Stimulated activated CD4-positive, alpha-beta T cell treated with anti-CD3 and anti-CD28 coated beads, Interleukin-4, amount 100 ng/mL, for 48 hours (primary cell): ENCODE data around the gene CTSZ.
"Not testable (repeated sequence)": the region's sequence is repeated elsewhere in the genome, so short reads cannot be mapped to it uniquely, and the experiment has no call there.

Experiments used
- DNase-seq, 2 donors: peaks; one replicate each; pipeline ENCODE4 v3.0.0-alpha.2; 2020; ENCODE audit warnings: low read depth in 2 of 2

The CTSZ gene

GRCh38 chr20:58980711-58981627 lies 26.1 kb downstream of the CTSZ start, which contains the start of gene NELFCD:
TSS of gene NELFCD (plus strand) at chr20:58981256. CDS start at chr20:58981310, 54 bp downstream.
- DNase-seq: peak; percentile 82 to 89

- DNase-seq: no peak
Measured at GRCh38 chr20:58978351-58979190, 28.5 kb downstream of the CTSZ start.

- no peak for DNase-seq
Measured at GRCh38 chr20:58976061-58976730, 30.9 kb downstream of the CTSZ start.

GRCh38 chr20:58975353-58975752 lies 31.7 kb downstream of the CTSZ start:
- DNase-seq: no peak

GRCh38 chr20:58973866-58974265 lies 33.2 kb downstream of the CTSZ start:
- no peak for DNase-seq

- no peak for DNase-seq
Measured at GRCh38 chr20:58973179-58973578, 33.9 kb downstream of the CTSZ start.

GRCh38 chr20:58971429-58971828 lies 35.6 kb downstream of the CTSZ start:
- no peak for DNase-seq

- DNase-seq: no peak
Measured at GRCh38 chr20:58970146-58970545, 36.9 kb downstream of the CTSZ start.

- no peak for DNase-seq
Measured at GRCh38 chr20:58969439-58969838, 37.6 kb downstream of the CTSZ start.

GRCh38 chr20:58967652-58968429 lies 39.2 kb downstream of the CTSZ start:
- DNase-seq: no peak

GRCh38 chr20:58965270-58966064 lies 41.6 kb downstream of the CTSZ start:
- DNase-seq: no peak

GRCh38 chr20:58963922-58964321 lies 43.1 kb downstream of the CTSZ start:
- DNase-seq: not testable (repeated sequence)

- no peak for DNase-seq
Measured at GRCh38 chr20:58963060-58963584, 43.9 kb downstream of the CTSZ start.

GRCh38 chr20:58959652-58960051 lies 47.4 kb downstream of the CTSZ start:
- no peak for DNase-seq

GRCh38 chr20:58956078-58956477 lies 51.0 kb downstream of the CTSZ start:
- no peak for DNase-seq

- no peak for DNase-seq
Measured at GRCh38 chr20:58953050-58953449, 54.0 kb downstream of the CTSZ start.

GRCh38 chr20:58950603-58951002 lies 56.5 kb downstream of the CTSZ start:
- no peak for DNase-seq

GRCh38 chr20:58947797-58948388 lies 59.2 kb downstream of the CTSZ start:
- not testable (repeated sequence) for DNase-seq

- DNase-seq: no peak
Measured at GRCh38 chr20:58945965-58946631, 61.0 kb downstream of the CTSZ start.
